Stimulated activated CD8-positive, alpha-beta memory T cell treated with anti-CD3 and anti-CD28 coated beads, Interleukin-2, amount 100 ng/mL, for 48 hours (primary cell): ENCODE measurements around the gene PDK1.

ENCODE experiments used
- DNase-seq, 2 donors: peaks; one replicate each; pipeline ENCODE4 v3.0.0-alpha.2; 2020; ENCODE audit warnings: low read depth in 2 of 2

Gene PDK1

GRCh38 chr2:172597176-172597842 lies 41.4 kb downstream of the PDK1 start:
- no peak for DNase-seq

GRCh38 chr2:172599947-172600346 lies 44.1 kb downstream of the PDK1 start:
- no peak for DNase-seq

DNA sequence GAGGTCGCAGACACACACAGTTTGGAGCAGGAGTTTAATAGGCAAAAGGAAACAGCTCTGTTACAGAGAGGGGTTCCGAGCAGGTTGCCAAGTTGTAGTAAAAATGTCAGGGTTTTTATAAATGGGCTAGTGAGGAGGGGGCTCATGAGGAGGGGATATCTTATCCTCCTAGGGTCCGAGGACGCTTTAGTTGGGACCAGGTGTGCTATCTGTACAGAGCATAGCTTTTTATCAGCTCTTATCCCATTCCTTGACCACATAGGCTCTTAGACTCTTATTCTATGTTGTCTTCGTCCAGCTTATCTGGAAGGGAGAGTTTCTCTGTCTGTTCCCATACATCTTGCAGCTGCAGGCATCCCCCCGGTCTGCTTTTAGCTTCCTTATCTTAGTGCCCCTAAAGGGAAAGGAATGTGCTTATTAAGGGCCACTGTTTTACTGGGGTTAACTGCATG lies 44.7 kb downstream of the PDK1 start:
- DNase-seq: no peak

DNA sequence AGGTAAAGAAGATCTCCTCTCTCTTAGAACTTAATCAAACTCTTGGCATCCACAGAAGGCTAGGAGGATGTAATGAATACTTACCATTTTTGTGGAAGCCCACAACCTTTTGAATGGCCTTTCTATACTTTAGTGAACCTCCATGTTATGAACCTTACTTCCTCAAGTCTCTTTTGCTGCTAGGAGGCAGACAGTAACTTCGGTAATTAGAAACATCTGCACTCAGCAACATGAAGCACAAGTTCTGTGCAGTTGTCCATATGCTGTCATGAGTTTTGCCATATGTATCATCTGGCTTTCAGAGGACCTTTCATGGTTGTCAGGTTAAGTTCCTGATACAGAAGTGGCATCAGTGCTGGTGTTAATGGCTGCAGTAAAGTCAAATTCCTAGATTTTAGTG lies 50.4 kb downstream of the PDK1 start:
- DNase-seq: no peak

GRCh38 chr2:172607379-172607928 lies 51.6 kb downstream of the PDK1 start:
- no peak for DNase-seq

DNA sequence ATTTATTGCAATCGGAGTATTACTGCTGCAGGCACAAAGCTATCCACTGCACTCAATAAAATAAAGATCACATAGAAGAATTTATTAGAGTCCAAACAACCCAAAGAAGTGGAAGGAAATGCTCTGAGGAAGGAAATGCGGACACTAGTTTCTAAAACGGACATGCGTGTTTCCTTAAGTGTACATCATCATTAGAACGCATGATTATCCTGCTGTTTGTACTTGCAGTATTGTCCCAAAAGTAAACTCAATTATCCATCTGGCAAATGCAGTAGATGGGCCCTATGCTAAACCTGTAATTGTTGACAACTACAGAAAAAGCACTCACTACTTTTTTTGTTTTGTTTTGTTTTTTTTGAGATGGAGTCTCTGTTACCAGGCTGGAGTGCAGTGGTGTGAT lies 53.6 kb downstream of the PDK1 start:
- DNase-seq: no peak

GRCh38 chr2:172612051-172612450 lies 56.2 kb downstream of the PDK1 start:
- no peak for DNase-seq

- DNase-seq: no peak
Measured at GRCh38 chr2:172613040-172613439, 57.1 kb downstream of the PDK1 start.

DNA sequence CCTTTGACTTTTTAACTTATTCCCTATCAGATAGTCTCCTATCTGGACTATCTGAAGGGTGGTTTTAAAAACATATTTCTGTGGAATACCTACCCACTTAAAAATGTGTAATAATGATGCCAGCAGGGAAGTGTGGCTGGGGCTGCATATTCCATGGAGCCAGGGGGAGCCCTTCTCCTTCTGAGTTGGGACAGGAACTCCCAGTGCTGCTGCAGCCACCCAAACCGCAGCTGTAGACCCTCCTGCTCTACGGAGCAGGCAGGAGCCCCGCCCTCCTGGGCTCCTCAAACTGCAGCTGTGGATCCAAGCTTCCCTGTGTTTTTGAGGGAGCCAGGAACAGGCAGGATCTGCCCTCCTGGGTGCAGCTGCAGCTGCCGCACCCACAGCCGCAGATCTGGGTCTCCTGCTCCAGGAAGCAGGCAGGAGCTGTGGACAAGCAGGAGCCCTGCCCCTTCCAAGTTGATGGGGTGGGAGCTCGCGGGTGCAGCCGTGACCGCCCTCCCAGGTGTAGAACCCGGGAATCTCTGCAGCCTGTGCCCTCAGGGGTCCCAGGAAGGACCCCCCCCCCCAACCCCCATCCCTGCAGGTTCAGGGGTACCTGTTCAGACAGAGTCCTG lies 57.8 kb downstream of the PDK1 start:
- no peak for DNase-seq

DNA sequence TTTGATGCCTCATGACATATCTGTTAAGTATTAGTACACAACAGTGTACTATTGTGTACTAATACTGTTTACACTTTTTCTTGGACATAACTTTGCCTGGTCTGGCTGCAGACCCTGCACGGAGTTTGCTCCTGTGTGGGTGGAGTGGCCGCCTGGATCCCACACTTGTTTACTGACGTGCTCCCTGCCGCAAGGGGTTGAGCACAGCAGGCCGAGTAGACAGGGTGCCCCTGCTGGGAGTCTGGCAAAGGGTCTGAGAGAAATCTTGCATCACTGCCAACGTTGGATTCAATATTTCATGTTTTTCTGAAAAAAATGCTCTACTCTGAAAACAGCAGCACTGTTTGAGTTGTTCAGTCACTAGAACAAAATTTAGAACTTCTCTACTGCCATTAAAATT lies 59.0 kb downstream of the PDK1 start:
- DNase-seq: no peak

- no peak for DNase-seq
Measured at GRCh38 chr2:172615727-172616261, 59.9 kb downstream of the PDK1 start.

GRCh38 chr2:172617115-172617514 lies 61.2 kb downstream of the PDK1 start:
- DNase-seq: no peak

- no peak for DNase-seq
Measured at GRCh38 chr2:172623249-172623965, 67.5 kb downstream of the PDK1 start.

DNA sequence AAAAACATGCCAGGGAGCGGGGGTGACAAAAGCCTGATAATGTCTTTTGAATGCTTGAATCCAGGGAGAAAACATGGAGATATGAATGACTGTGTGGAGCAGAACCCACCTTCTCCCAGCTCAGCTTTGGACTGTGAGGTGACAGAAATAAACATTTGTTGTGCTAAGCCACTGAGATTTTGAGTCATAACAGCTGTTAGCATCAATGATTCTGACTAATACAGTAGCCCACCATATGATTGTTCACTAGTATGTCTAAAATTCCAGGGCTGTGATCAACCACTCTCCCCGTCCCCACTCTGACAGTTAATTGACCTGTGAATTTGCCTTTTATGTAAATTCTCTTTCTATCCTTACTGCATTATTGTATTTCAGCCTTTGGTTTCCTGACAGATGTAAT lies 69.1 kb downstream of the PDK1 start:
- no peak for DNase-seq

- no peak for DNase-seq
Measured at GRCh38 chr2:172627181-172627580, 71.3 kb downstream of the PDK1 start.

GRCh38 chr2:172628085-172628484 lies 72.2 kb downstream of the PDK1 start:
- no peak for DNase-seq

GRCh38 chr2:172629586-172629985 lies 73.7 kb downstream of the PDK1 start:
- no peak for DNase-seq

DNA sequence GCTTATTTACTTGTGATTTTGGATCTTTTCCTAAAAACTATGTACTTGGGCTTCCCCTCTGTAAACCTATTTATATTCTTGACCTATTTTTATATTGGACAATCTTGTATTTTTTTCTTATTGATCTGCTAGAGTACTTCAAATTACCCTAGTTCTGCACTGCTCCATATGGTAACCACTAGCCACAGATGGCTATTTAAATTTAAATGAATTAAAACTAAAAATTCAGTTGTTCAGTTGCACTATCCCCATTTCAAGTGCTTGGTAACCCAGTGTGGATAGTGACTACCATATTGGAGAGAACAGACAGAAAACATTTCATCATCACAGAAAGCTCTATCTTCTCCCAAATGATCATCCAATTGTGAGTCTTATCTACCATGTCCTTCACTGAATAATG lies 74.3 kb downstream of the PDK1 start:
- no peak for DNase-seq

GRCh38 chr2:172634477-172634876 lies 78.6 kb downstream of the PDK1 start:
- DNase-seq: no peak

DNA sequence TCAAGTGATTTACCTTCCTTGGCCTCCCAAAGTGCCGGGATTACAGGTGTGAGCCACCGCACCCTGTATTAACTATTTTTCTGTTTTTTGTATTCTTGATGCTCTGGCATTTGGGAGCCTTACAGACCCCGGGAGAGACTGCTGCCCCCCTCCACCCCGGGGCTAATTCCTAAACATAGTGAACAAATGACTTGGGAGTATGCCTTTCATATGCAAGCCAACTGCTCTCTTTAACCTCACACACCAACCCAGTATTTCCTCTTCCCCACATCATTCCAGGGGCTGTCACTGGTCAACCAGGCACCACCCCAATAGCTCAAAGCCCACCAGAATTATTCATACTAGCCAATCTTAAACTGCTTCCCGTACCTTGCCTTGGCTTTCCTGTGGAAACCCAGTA lies 79.7 kb downstream of the PDK1 start:
- DNase-seq: no peak

GRCh38 chr2:172639256-172639655 lies 83.4 kb downstream of the PDK1 start:
- DNase-seq: no peak

GRCh38 chr2:172639823-172640222 lies 83.9 kb downstream of the PDK1 start:
- DNase-seq: no peak

DNA sequence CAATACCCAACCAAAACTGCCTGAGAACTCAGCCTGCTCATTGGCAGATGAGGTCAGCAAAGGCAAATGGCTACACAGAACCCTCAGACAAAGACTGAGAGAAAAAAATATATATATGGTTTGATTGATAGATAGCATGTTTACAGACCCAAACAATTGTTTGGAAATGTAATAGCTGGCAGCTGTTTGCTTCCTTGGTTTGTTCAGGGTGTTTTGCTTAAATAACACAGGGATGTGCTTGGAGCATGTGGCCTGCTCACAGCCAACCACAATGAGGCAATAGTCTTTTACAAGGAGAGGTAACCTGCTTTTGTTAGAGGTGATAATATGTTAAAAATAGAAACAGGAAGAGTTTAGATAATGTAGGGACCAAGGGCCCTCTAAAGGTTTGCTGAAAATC lies 84.5 kb downstream of the PDK1 start:
- DNase-seq: no peak
